K562 (cell line): ENCODE data around the gene APELA. TPM values are rescaled to one million over a fixed set of nuclear protein-coding genes. Genes with fewer than 3 reads are reported as not detected.

ENCODE experiments used
- BDP1 ChIP-seq: IDR thresholded peaks from 3 replicates; pipeline ENCODE4 v1.6.1; 2011; ENCODE audit not compliant: insufficient read length, insufficient read depth
- NCOR1 ChIP-seq: fragments of 450-650 bp; IDR thresholded peaks from 2 replicates; pipeline ENCODE4 v1.6.1; 2016; ENCODE audit warnings: mild to moderate bottlenecking, moderate library complexity
- PHB2 ChIP-seq: fragments of 450-650 bp; IDR thresholded peaks from 2 replicates; pipeline ENCODE4 v1.6.1; 2017; ENCODE audit warnings: low read depth
- SMAD3 ChIP-seq: fragments of 450-650 bp; formaldehyde crosslinking; conservative IDR thresholded peaks from 2 replicates; pipeline ENCODE4 v1.4.0; 2020; ENCODE audit warnings: mild to moderate bottlenecking
- ZNF695 ChIP-seq: fragments of 450-650 bp; formaldehyde crosslinking; IDR thresholded peaks from 2 replicates; pipeline ENCODE4 v1.4.0; 2020; ENCODE audit warnings: mild to moderate bottlenecking, moderate library complexity
- ZNF778 ChIP-seq: fragments of 450-650 bp; formaldehyde crosslinking; IDR thresholded peaks from 2 replicates; pipeline ENCODE4 v1.4.0; 2020; ENCODE audit warnings: mild to moderate bottlenecking, moderate library complexity
- polyA plus RNA-seq, 8 experiments: library from polyadenylated mRNA; depleted of rRNA in 4 of 8; stranded (reverse) in 5 of 8; unstranded in 3 of 8; fragments of >200 nt; fragmentation: Nextera tagmentation in 2 of 8; fragmentation: Illumina TruSeq in 1 of 8; extraction: Ambion mirVana in 2 of 8; extraction: Trizol in 1 of 8; gene quantifications; 2 replicates each; pipeline versions ENCODE4 v1.2.1 to v1.2.3, GENCODE V29; 2011 to 2014; ENCODE audit warnings: inconsistent platforms in 1 of 8, missing spikeins in 1 of 8
- total RNA-seq, 7 experiments: library from RNA; depleted of rRNA in 6 of 7; stranded (reverse); fragments of >200 nt in 6 of 7; fragmentation: Illumina TruSeq in 2 of 7; extraction: Trizol in 2 of 7; gene quantifications; 2 replicates each; pipeline versions ENCODE4 v1.2.1 to v1.2.3, GENCODE V29; 2011 to 2021; ENCODE audit warnings: low replicate concordance in 1 of 7
- TF ChIP-seq, protein P1 (sequence below): fragments of 450-650 bp; formaldehyde crosslinking; IDR thresholded peaks from 2 replicates; pipeline ENCODE4 v1.4.0; 2020; ENCODE audit warnings: mild to moderate bottlenecking, mixed read lengths
- TF ChIP-seq, protein P2 (sequence below): fragments of 200-800 bp; sonication (Bioruptor generic); IDR thresholded peaks from 2 replicates; pipeline ENCODE4 v1.6.1; 2016; ENCODE audit warnings: missing genetic modification characterization, missing compliant biosample characterization

The APELA gene
- total and polyA plus RNA-seq, 9 of the 15 experiments (the other 6 are each of a cell fraction or from before 2014, with no cell fraction given): not detected

DNA sequence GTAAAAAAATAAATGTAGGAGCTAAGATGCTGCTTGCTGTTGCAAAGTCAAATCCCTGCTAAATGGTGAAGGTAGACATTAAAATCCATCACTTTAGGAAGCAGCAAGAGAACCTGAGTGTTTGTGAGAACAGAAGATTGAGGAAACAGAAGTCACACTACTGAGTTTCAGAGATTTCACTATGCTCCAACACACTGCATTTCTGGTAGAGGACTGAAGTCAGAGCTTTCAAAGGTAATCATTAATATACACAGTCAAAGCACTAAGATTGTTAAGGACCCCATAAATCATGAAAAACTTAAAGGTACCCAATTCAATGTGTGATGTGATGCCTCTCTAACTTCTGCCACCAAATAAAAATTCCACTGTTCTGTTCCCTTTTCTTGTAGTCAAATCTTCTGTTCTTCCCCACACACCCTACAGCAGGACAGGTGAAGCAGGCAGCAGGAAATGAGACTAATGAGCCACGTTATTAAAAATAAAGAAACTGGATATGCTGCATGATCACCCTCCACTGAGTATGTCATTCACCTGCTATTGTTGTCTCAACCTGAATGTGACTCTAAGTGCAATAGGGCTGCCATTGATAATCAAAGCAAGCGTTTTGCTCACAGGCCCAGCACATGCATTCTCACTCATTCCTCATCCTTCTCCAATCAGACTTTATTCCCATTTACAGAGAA, 28.9 kb upstream of the APELA start (continued):
- TF ChIP-seq, protein P1, sequence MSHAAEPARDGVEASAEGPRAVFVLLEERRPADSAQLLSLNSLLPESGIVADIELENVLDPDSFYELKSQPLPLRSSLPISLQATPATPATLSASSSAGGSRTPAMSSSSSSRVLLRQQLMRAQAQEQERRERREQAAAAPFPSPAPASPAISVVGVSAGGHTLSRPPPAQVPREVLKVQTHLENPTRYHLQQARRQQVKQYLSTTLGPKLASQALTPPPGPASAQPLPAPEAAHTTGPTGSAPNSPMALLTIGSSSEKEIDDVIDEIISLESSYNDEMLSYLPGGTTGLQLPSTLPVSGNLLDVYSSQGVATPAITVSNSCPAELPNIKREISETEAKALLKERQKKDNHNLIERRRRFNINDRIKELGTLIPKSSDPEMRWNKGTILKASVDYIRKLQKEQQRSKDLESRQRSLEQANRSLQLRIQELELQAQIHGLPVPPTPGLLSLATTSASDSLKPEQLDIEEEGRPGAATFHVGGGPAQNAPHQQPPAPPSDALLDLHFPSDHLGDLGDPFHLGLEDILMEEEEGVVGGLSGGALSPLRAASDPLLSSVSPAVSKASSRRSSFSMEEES (CRISPR knock-in tag): no peak
- TF ChIP-seq ZNF695 (no peak), BDP1 (no peak), SMAD3 (CRISPR knock-in tag) (no peak), ZNF778 (CRISPR knock-in tag) (no peak), PHB2 (no peak), NCOR1 (no peak)
- TF ChIP-seq, protein P2, sequence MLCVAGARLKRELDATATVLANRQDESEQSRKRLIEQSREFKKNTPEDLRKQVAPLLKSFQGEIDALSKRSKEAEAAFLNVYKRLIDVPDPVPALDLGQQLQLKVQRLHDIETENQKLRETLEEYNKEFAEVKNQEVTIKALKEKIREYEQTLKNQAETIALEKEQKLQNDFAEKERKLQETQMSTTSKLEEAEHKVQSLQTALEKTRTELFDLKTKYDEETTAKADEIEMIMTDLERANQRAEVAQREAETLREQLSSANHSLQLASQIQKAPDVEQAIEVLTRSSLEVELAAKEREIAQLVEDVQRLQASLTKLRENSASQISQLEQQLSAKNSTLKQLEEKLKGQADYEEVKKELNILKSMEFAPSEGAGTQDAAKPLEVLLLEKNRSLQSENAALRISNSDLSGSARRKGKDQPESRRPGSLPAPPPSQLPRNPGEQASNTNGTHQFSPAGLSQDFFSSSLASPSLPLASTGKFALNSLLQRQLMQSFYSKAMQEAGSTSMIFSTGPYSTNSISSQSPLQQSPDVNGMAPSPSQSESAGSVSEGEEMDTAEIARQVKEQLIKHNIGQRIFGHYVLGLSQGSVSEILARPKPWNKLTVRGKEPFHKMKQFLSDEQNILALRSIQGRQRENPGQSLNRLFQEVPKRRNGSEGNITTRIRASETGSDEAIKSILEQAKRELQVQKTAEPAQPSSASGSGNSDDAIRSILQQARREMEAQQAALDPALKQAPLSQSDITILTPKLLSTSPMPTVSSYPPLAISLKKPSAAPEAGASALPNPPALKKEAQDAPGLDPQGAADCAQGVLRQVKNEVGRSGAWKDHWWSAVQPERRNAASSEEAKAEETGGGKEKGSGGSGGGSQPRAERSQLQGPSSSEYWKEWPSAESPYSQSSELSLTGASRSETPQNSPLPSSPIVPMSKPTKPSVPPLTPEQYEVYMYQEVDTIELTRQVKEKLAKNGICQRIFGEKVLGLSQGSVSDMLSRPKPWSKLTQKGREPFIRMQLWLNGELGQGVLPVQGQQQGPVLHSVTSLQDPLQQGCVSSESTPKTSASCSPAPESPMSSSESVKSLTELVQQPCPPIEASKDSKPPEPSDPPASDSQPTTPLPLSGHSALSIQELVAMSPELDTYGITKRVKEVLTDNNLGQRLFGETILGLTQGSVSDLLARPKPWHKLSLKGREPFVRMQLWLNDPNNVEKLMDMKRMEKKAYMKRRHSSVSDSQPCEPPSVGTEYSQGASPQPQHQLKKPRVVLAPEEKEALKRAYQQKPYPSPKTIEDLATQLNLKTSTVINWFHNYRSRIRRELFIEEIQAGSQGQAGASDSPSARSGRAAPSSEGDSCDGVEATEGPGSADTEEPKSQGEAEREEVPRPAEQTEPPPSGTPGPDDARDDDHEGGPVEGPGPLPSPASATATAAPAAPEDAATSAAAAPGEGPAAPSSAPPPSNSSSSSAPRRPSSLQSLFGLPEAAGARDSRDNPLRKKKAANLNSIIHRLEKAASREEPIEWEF: no peak
